OCI-M2 (cell line): Measurements from ENCODE around the gene EFNA4.

Experiments
- DNase-seq: peaks from one replicate; lab custom pipeline; 2025; ENCODE audit not compliant: unreplicated experiment; lab: John Stamatoyannopoulos, UW

Gene EFNA4

GRCh38 chr1:155032886-155033285 is 30.7 kb upstream of the EFNA4 start:
- DNase-seq: no peak

- no peak for DNase-seq
These were observed 30.0 kb upstream of the EFNA4 start, which contains the start of the genes DCST1 and DCST2 for GRCh38 chr1:155033524-155033923. Gene DCST1 (plus strand): TSS chr1:155033824. CDS start chr1:155034037, 213 bp downstream. Gene DCST2 (minus strand): TSS chr1:155033781. CDS start chr1:155033701, 80 bp downstream.

- no peak for DNase-seq
These were observed 29.0 kb upstream of the EFNA4 start for GRCh38 chr1:155034318-155035208.

GRCh38 chr1:155035936-155036335 is 27.6 kb upstream of the EFNA4 start:
- no peak for DNase-seq

GRCh38 chr1:155037043-155037442 is 26.5 kb upstream of the EFNA4 start:
- DNase-seq: no peak

GRCh38 chr1:155037851-155038441 is 25.6 kb upstream of the EFNA4 start:
- DNase-seq: no peak

GRCh38 chr1:155038602-155039307 is 24.8 kb upstream of the EFNA4 start:
- DNase-seq: no peak

GRCh38 chr1:155039308-155039669 is 24.3 kb upstream of the EFNA4 start:
- DNase-seq: no peak

GRCh38 chr1:155040358-155041093 is 23.0 kb upstream of the EFNA4 start:
- DNase-seq: no peak

GRCh38 chr1:155042789-155043188 is 20.8 kb upstream of the EFNA4 start:
- no peak for DNase-seq

GRCh38 chr1:155043301-155043702 is 20.2 kb upstream of the EFNA4 start:
- DNase-seq: no peak

GRCh38 chr1:155043793-155044192 is 19.7 kb upstream of the EFNA4 start:
- DNase-seq: no peak

GRCh38 chr1:155044365-155044764 is 19.2 kb upstream of the EFNA4 start:
- DNase-seq: no peak

GRCh38 chr1:155044812-155045657 is 18.5 kb upstream of the EFNA4 start:
- peak; percentile 26 for DNase-seq

- no peak for DNase-seq
These were observed 14.8 kb upstream of the EFNA4 start for GRCh38 chr1:155048449-155049334.

- DNase-seq: no peak
These were observed 13.6 kb upstream of the EFNA4 start for GRCh38 chr1:155049651-155050559.

GRCh38 chr1:155050560-155051341 is 12.8 kb upstream of the EFNA4 start, which contains the start of gene ADAM15:
Gene ADAM15 (plus strand): TSS chr1:155051316. CDS start chr1:155051387, 71 bp downstream.
- no peak for DNase-seq
